Fibroblast of lung (primary cell): ENCODE data around the gene TENM4.

ENCODE experiments used
- EZH2 ChIP-seq: IDR thresholded peaks from 2 replicates; pipeline ENCODE4 v1.5.1; 2012; ENCODE audit warnings: low read length, control low read depth, mild to moderate bottlenecking; ENCODE audit errors: missing control alignments
- TF ChIP-seq, protein P1 (sequence below), 2 donors: IDR thresholded peaks in 1 of 2; conservative IDR thresholded peaks in 1 of 2; 1 replicate in 1 of 2; 2 replicates in 1 of 2; pipeline ENCODE4 v1.5.1; 2011 to 2012; ENCODE audit warnings: low read length in 2 of 2, control low read depth in 1 of 2, inconsistent platforms in 1 of 2, low read depth in 1 of 2, mild to moderate bottlenecking in 1 of 2

DNA sequence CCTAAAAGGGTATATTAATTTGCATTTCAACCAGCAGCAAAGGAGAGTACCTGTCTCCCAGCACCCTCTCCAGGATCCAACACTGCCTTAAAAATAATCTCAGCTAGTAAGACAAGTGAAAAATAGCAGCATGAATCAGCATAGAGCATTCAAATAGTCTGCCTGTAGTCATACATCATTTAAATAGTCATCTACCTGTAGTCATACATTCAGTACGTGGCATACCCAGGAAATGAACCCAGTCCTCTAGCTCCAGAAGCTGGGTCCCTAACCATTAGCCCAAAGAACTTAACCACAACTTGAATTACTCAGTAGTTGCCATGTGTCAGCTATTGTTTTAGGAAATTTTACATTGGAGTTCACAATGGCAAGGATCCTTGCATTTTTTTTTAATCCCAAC lies 9.3 kb downstream of the TENM4 start:
- TF ChIP-seq, protein P1, sequence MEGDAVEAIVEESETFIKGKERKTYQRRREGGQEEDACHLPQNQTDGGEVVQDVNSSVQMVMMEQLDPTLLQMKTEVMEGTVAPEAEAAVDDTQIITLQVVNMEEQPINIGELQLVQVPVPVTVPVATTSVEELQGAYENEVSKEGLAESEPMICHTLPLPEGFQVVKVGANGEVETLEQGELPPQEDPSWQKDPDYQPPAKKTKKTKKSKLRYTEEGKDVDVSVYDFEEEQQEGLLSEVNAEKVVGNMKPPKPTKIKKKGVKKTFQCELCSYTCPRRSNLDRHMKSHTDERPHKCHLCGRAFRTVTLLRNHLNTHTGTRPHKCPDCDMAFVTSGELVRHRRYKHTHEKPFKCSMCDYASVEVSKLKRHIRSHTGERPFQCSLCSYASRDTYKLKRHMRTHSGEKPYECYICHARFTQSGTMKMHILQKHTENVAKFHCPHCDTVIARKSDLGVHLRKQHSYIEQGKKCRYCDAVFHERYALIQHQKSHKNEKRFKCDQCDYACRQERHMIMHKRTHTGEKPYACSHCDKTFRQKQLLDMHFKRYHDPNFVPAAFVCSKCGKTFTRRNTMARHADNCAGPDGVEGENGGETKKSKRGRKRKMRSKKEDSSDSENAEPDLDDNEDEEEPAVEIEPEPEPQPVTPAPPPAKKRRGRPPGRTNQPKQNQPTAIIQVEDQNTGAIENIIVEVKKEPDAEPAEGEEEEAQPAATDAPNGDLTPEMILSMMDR (conservative IDR thresholded peaks at IDR 0.05 in 1 of 2, IDR thresholded peaks at IDR 0.05 in 1 of 2; ENCODE audit: low read depth in 1 of 2, low read length in 2 of 2) = no peak
- TF ChIP-seq EZH2 = no peak
